Measurements from ENCODE around the gene ETV3. TPM values are rescaled to one million over a fixed set of nuclear protein-coding genes. Genes with fewer than 3 reads are reported as not detected.

Gene ETV3
- total RNA-seq, 1 experiment from 2014 or later: 22.2 TPM

- DNase-seq (ENCODE audit: low read depth, low spot score) (no peak), ATAC-seq (no peak)
- intact Hi-C loops (cut with micrococcal nuclease; ENCODE audit: unreplicated experiment): loop anchor here (10.0 kb wide), 1 partner anchor 77 kb away; no protein-coding TSS in a partner anchor
- CTCF ChIA-PET: no interaction called here
- H3K36me3 ChIP-seq (ENCODE audit: control insufficient read depth, insufficient read depth, low read length): peaks cover 42% of the 10 kb centered on the region
- POLR2A ChIA-PET: no interaction called here
- no peak for TF ChIP-seq SIN3A (IDR thresholded peaks at IDR 0.05; ENCODE audit: borderline replicate concordance, insufficient read depth, low read depth, low read length)
- no peak for TF ChIP-seq TCF7L2 (IDR thresholded peaks at IDR 0.05; ENCODE audit: low read depth, low read length)
- TF ChIP-seq POLR2AphosphoS5 (IDR thresholded peaks at IDR 0.05; ENCODE audit: low read depth, low read length): no peak
- TF ChIP-seq REST (IDR thresholded peaks at IDR 0.05; ENCODE audit: insufficient read depth in 1 of 2, low read depth in 2 of 2, low read length in 1 of 2): no peak
- TF ChIP-seq CTCF (IDR thresholded peaks at IDR 0.05): no peak
- no peak overlapping the region for H3K4me3 ChIP-seq (ENCODE audit: low read depth in 2 of 2, low read length in 2 of 2)
- H3K9me3 ChIP-seq (ENCODE audit: control insufficient read depth, insufficient read depth, low read depth, low read length): no peaks in the 10 kb centered on the region
- H3K27ac ChIP-seq (ENCODE audit: low read length): no peak overlapping the region
- in situ Hi-C loops (cut with HindIII; ENCODE audit: low pct_unique_long_range_greater_than_20kb, low sequenced_read_pairs): no loop called here
- no TSS peak for BruUV-seq (replicated peaks)
- peaks cover 11% of the 10 kb centered on the region for H3K4me1 ChIP-seq (ENCODE audit: control insufficient read depth, insufficient read depth, low read length)
- no peaks in the 10 kb centered on the region for H3K27me3 ChIP-seq (ENCODE audit: control insufficient read depth, insufficient read depth, low read length)
Observed at GRCh38 chr1:157132111-157132510, 6.1 kb downstream of the ETV3 start.

GRCh38 chr1:157131281-157131680 is 6.9 kb downstream of the ETV3 start:
- intact Hi-C loops (cut with micrococcal nuclease; ENCODE audit: unreplicated experiment) (loop anchor here (10.0 kb wide), 1 partner anchor 76 kb away; no protein-coding TSS in a partner anchor), in situ Hi-C loops (cut with HindIII; ENCODE audit: low pct_unique_long_range_greater_than_20kb, low sequenced_read_pairs) (no loop called here)
- no peak for DNase-seq (ENCODE audit: low read depth, low spot score)
- Histone ChIP-seq H3K4me3 (ENCODE audit: low read depth in 2 of 2, low read length in 2 of 2) (no peak overlapping the region), H3K36me3 (ENCODE audit: control insufficient read depth, insufficient read depth, low read length) (peaks cover 43% of the 10 kb centered on the region), H3K9me3 (ENCODE audit: control insufficient read depth, insufficient read depth, low read depth, low read length) (no peaks in the 10 kb centered on the region), H3K27ac (ENCODE audit: low read length) (no peak overlapping the region), H3K27me3 (ENCODE audit: control insufficient read depth, insufficient read depth, low read length) (no peaks in the 10 kb centered on the region), H3K4me1 (ENCODE audit: control insufficient read depth, insufficient read depth, low read length) (peaks cover 3% of the 10 kb centered on the region; the same call in 1 of the 2 replicates)
- POLR2A ChIA-PET: no interaction called here
- no peak for ATAC-seq
- CTCF ChIA-PET: no interaction called here
- no peak for TF ChIP-seq TCF7L2 (IDR thresholded peaks at IDR 0.05; ENCODE audit: low read depth, low read length)
- no peak for TF ChIP-seq CTCF (IDR thresholded peaks at IDR 0.05)
- TF ChIP-seq POLR2AphosphoS5 (IDR thresholded peaks at IDR 0.05; ENCODE audit: low read depth, low read length): no peak
- TF ChIP-seq SIN3A (IDR thresholded peaks at IDR 0.05; ENCODE audit: borderline replicate concordance, insufficient read depth, low read depth, low read length): no peak
- no peak for TF ChIP-seq REST (IDR thresholded peaks at IDR 0.05; ENCODE audit: insufficient read depth in 1 of 2, low read depth in 2 of 2, low read length in 1 of 2)
- no TSS peak for BruUV-seq (replicated peaks)

All from Panc1 (cell line).